SK-N-SH treated with all-trans-retinoic acid at 6 μM for 48 hours (cell line): ENCODE measurements around the gene ESD.

Experiments
- ARNTL ChIP-seq: fragments of 450-650 bp; formaldehyde crosslinking; IDR thresholded peaks from 2 replicates; pipeline ENCODE4 v1.5.0; 2020; ENCODE audit warnings: low read depth, mild to moderate bottlenecking, moderate library complexity, borderline replicate concordance
- CREB5 ChIP-seq: fragments of 250-450 bp; sonication (Bioruptor Pico); IDR thresholded peaks from 2 replicates; pipeline ENCODE4 v1.5.1; 2020; ENCODE audit warnings: low read depth, mild to moderate bottlenecking, moderate library complexity
- ESRRG ChIP-seq: fragments of 250-450 bp; sonication (Bioruptor Pico); IDR thresholded peaks from 2 replicates; pipeline ENCODE4 v1.6.1; 2021; ENCODE audit warnings: mild to moderate bottlenecking
- PATZ1 ChIP-seq: fragments of 250-450 bp; sonication (Bioruptor Pico); IDR thresholded peaks from 2 replicates; pipeline ENCODE4 v1.8.0; 2020; ENCODE audit warnings: mild to moderate bottlenecking, moderate library complexity, borderline replicate concordance
- POU6F1 ChIP-seq: fragments of 250-450 bp; sonication (Bioruptor Pico); IDR thresholded peaks from 2 replicates; pipeline ENCODE4 v1.8.0; 2021; ENCODE audit warnings: low read depth, mild to moderate bottlenecking, moderate library complexity, borderline replicate concordance
- RARB ChIP-seq: fragments of 250-450 bp; sonication (Bioruptor Pico); IDR thresholded peaks from 2 replicates; pipeline ENCODE4 v1.8.0; 2021; ENCODE audit warnings: mild to moderate bottlenecking, moderate library complexity
- SNAI2 ChIP-seq: fragments of 250-450 bp; sonication (Bioruptor Pico); IDR thresholded peaks from 2 replicates; pipeline ENCODE4 v1.5.0; 2020; ENCODE audit warnings: mild to moderate bottlenecking, moderate library complexity
- TCF4 ChIP-seq: fragments of 250-450 bp; sonication (Bioruptor Pico); IDR thresholded peaks from 2 replicates; pipeline ENCODE4 v1.8.0; 2021; ENCODE audit warnings: mild to moderate bottlenecking, moderate library complexity, borderline replicate concordance
- ZC3H10 ChIP-seq: fragments of 250-450 bp; sonication (Bioruptor Pico); IDR thresholded peaks from 2 replicates; pipeline ENCODE4 v1.5.1; 2021; ENCODE audit warnings: mild to moderate bottlenecking, moderate library complexity
- ZFP30 ChIP-seq: fragments of 450-650 bp; formaldehyde crosslinking; IDR thresholded peaks from 2 replicates; pipeline ENCODE4 v1.5.0; 2022; ENCODE audit warnings: mild to moderate bottlenecking, moderate library complexity
- ZNF8 ChIP-seq: fragments of 450-650 bp; formaldehyde crosslinking; IDR thresholded peaks from 2 replicates; pipeline ENCODE4 v1.5.0; 2020; ENCODE audit warnings: mild to moderate bottlenecking, moderate library complexity

GRCh38 chr13:46761866-46762265, 35.1 kb downstream of the ESD start:
- TF ChIP-seq ESRRG (CRISPR knock-in tag) (no peak), CREB5 (CRISPR knock-in tag) (no peak), ZNF8 (no peak), ARNTL (CRISPR knock-in tag) (no peak), ZFP30 (CRISPR knock-in tag) (no peak), PATZ1 (CRISPR knock-in tag) (no peak), POU6F1 (no peak), TCF4 (CRISPR knock-in tag) (no peak), SNAI2 (CRISPR knock-in tag) (no peak), ZC3H10 (no peak), RARB (CRISPR knock-in tag) (no peak)
